ENCODE measurements around the gene RAB9B.

The RAB9B gene

DNA sequence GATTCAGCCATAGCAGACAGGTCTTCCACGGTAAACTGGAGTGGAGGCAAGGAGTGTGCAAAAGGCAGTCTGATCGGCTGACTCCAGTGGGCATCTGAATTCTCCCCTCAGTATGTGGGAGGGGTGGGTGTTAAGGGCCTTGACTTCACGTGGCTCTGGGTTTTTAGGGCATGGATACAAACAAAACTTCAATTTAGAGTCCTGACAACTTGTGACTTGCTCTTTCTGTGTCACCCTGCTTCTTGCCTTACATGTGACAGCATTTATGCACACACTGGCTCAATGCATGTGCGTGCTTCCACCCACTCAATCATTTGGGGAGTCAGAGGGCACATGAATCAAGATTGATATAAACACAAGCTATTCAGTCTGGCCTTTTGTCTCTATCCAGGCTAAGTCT lies 37.9 kb downstream of the RAB9B start:
- DNase-seq (ENCODE audit: low spot score) = no peak
- TF ChIP-seq, protein P1, sequence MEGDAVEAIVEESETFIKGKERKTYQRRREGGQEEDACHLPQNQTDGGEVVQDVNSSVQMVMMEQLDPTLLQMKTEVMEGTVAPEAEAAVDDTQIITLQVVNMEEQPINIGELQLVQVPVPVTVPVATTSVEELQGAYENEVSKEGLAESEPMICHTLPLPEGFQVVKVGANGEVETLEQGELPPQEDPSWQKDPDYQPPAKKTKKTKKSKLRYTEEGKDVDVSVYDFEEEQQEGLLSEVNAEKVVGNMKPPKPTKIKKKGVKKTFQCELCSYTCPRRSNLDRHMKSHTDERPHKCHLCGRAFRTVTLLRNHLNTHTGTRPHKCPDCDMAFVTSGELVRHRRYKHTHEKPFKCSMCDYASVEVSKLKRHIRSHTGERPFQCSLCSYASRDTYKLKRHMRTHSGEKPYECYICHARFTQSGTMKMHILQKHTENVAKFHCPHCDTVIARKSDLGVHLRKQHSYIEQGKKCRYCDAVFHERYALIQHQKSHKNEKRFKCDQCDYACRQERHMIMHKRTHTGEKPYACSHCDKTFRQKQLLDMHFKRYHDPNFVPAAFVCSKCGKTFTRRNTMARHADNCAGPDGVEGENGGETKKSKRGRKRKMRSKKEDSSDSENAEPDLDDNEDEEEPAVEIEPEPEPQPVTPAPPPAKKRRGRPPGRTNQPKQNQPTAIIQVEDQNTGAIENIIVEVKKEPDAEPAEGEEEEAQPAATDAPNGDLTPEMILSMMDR (IDR thresholded peaks at IDR 0.05; ENCODE audit: extremely low read depth, insufficient read depth, missing control alignments) = no peak
- in situ Hi-C loops (cut with MboI; ENCODE audit: low pct_unique_long_range_greater_than_20kb, low sequenced_read_pairs, unreplicated experiment) = no loop called here

DNA sequence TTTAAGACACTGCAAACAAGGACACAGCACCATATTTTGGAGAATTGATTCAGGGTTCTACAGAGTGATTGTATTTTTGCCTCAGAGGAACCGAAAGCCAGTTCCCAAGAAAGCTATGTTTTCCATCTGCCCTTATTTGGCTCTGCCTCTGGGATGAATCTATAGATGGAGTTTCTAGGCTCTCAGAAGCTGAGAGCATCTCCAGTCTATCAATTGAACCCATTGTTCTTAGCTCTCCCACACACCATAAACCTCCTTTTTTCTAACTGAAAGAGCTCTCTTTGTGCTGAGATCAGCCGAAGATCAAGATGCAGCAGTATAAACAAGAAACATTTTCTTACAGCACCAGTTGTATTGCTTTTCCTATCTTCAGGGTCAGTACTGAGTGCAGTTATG lies 38.5 kb downstream of the RAB9B start:
- TF ChIP-seq, protein P1 (IDR thresholded peaks at IDR 0.05; ENCODE audit: extremely low read depth, insufficient read depth, missing control alignments) = no peak
- in situ Hi-C loops (cut with MboI; ENCODE audit: low pct_unique_long_range_greater_than_20kb, low sequenced_read_pairs, unreplicated experiment) = no loop called here
- DNase-seq (ENCODE audit: low spot score) = no peak

DNA sequence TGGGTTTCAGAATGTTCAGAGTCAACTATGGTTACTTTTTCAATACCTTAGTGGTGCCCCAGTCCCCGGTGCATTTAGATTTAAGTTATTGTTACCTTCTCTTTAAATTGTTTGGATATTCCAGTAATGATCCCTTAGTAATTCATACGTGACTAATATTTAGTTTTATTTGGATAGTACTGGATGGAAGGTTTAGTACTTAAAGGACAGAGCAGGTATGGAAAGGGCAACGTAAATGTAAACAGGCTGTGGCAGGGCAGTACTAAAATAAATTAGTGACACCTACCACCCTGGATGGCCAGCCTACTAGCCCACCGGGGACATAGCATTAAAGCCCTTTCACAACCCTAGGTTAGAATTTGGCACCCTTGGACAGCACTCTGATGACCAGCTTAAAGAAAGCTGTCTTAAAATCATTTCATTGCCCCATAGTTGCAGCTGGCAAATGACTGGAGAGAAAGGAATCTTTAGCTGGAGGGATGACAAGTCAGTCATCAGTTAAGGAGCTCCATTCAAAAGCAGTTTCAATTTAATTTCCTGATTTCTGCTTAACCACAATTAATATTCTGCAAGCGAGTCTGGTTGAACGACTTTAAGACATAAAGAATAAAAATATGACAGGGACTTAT lies 39.0 kb downstream of the RAB9B start:
- no peak for DNase-seq (ENCODE audit: low spot score)
- TF ChIP-seq, protein P1 (IDR thresholded peaks at IDR 0.05; ENCODE audit: extremely low read depth, insufficient read depth, missing control alignments) = no peak
- in situ Hi-C loops (cut with MboI; ENCODE audit: low pct_unique_long_range_greater_than_20kb, low sequenced_read_pairs, unreplicated experiment) = no loop called here

DNA sequence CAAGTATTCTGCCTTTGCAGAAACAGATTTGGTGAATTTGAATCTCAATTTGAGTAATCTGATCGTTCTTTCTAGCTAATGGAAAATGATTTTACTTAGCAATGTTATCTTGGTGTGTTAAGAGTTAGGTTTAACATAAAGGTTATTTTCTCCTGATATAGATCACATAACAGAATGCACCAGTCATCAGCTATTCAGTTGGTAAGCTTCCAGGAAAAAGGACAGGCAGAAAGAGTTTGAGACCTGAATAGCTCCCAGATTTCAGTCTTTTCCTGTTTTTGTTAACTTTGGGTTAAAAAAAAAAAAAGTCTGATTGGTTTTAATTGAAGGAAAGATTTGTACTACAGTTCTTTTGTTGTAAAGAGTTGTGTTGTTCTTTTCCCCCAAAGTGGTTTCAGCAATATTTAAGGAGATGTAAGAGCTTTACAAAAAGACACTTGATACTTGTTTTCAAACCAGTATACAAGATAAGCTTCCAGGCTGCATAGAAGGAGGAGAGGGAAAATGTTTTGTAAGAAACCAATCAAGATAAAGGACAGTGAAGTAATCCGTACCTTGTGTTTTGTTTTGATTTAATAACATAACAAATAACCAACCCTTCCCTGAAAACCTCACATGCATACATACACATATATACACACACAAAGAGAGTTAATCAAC lies 40.1 kb downstream of the RAB9B start:
- no peak for DNase-seq (ENCODE audit: low spot score)
- TF ChIP-seq, protein P1 (IDR thresholded peaks at IDR 0.05; ENCODE audit: extremely low read depth, insufficient read depth, missing control alignments) = no peak
- in situ Hi-C loops (cut with MboI; ENCODE audit: low pct_unique_long_range_greater_than_20kb, low sequenced_read_pairs, unreplicated experiment) = no loop called here

DNA sequence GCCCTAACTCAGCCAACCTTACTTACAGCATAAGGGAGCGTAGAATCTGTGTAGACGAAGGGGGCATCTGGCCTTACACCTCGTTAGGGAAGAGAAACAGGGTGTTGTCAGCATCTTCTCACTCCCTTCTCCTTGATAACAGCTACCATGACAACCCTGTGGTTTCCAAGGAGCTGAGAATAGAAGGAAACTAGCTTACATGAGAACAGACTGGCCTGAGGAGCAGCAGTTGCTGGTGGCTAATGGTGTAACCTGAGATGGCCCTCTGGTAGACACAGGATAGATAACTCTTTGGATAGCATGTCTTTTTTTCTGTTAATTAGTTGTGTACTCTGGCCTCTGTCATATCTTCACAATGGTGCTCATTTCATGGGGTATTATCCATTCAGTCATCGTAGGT lies 40.8 kb downstream of the RAB9B start:
- TF ChIP-seq, protein P1 (IDR thresholded peaks at IDR 0.05; ENCODE audit: extremely low read depth, insufficient read depth, missing control alignments) = no peak
- in situ Hi-C loops (cut with MboI; ENCODE audit: low pct_unique_long_range_greater_than_20kb, low sequenced_read_pairs, unreplicated experiment) = no loop called here
- DNase-seq (ENCODE audit: low spot score) = no peak

DNA sequence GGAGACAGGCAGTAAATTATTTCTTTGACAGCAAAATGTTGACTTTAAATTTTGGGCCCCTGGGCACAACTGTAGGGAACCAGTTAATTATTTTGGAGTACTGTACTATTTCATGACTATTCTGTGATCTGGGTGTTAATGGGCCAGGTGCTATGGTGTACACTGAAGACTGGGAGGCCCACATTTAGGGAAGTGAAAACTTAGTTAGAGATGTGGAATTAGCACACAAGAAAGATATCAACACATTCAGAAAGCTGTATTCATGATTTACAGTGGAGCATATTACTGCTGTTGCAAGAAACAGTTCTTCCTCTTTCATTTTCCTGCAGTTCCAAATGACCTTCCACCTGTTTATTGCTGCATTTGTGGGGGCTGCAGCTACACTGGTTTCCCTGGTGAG lies 43.1 kb downstream of the RAB9B start:
- in situ Hi-C loops (cut with MboI; ENCODE audit: low pct_unique_long_range_greater_than_20kb, low sequenced_read_pairs, unreplicated experiment) = no loop called here
- TF ChIP-seq, protein P1 (IDR thresholded peaks at IDR 0.05; ENCODE audit: extremely low read depth, insufficient read depth, missing control alignments) = no peak
- peak; percentile 10 for DNase-seq (ENCODE audit: low spot score)
